ENCODE results near the gene PUS7. TPM values are rescaled to one million over a fixed set of nuclear protein-coding genes. Genes with fewer than 3 reads are reported as not detected.
"Not testable (repeated sequence)": the region's sequence is repeated elsewhere in the genome, so short reads cannot be mapped to it uniquely, and the experiment has no call there.

PUS7 gene
- total RNA-seq, 3 donors from 2014 or later (not counting 1 experiment from before 2014, with no cell fraction given): 2.2 to 3.5 (median 3.4) TPM

GRCh38 chr7:105444342-105444987, 77.6 kb downstream of the PUS7 start:
- Histone ChIP-seq H3K4me3 (ENCODE audit: low read length) (no peak overlapping the region), H3K4me1 (ENCODE audit: control insufficient read depth, insufficient read depth, low read length) (peaks cover 14% of the 10 kb centered on the region), H3K9me3 (ENCODE audit: control insufficient read depth, insufficient read depth, low read length) (no peaks in the 10 kb centered on the region), H3K27me3 (ENCODE audit: control insufficient read depth, insufficient read depth, low read length) (no peaks in the 10 kb centered on the region), H3K36me3 (ENCODE audit: control insufficient read depth, insufficient read depth, low read length) (no peaks in the 10 kb centered on the region), H3K27ac (ENCODE audit: low read length) (no peak overlapping the region)
- no peak for DNase-seq
- H3K9me3 Mint-ChIP-seq: no peaks in the 10 kb centered on the region
- 72% methylated on average over 4 of the region's 4 CpGs for WGBS (ENCODE audit: insufficient coverage)
- H3K36me3 Mint-ChIP-seq: no peaks in the 10 kb centered on the region
- H3K4me3 Mint-ChIP-seq: no peak overlapping the region
- intact Hi-C loops (cut with micrococcal nuclease): no loop called here
- peaks cover 5 to 13% of the 10 kb centered on the region in 2 donors for H3K4me1 Mint-ChIP-seq
- TF ChIP-seq, protein P1, sequence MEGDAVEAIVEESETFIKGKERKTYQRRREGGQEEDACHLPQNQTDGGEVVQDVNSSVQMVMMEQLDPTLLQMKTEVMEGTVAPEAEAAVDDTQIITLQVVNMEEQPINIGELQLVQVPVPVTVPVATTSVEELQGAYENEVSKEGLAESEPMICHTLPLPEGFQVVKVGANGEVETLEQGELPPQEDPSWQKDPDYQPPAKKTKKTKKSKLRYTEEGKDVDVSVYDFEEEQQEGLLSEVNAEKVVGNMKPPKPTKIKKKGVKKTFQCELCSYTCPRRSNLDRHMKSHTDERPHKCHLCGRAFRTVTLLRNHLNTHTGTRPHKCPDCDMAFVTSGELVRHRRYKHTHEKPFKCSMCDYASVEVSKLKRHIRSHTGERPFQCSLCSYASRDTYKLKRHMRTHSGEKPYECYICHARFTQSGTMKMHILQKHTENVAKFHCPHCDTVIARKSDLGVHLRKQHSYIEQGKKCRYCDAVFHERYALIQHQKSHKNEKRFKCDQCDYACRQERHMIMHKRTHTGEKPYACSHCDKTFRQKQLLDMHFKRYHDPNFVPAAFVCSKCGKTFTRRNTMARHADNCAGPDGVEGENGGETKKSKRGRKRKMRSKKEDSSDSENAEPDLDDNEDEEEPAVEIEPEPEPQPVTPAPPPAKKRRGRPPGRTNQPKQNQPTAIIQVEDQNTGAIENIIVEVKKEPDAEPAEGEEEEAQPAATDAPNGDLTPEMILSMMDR (IDR thresholded peaks at IDR 0.05): no peak
- H3K27ac Mint-ChIP-seq: no peak overlapping the region
- H3K27me3 Mint-ChIP-seq (ENCODE audit: low read depth in 2 of 2): no peaks in the 10 kb centered on the region
- peak; percentile 70 to 91 (median 89) for ATAC-seq

DNA sequence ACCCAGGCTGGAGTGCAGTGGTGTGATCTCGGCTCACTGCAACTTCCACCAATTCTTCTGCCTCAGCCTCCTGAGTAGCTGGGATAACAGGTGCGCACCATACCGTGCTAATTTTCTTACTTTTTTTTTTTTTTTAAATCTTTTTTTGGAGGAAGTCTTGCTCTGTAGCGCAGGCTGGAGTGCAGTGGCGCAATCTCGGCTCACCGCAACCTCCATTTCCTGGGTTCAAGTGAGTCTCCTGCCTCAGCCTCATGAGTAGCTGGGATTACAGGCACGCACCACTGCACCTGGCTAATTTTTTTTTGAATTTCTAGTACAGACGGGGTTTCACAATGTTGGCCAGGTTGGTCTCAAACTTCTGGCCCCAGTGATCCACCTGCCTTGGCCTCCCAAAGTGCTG, 79.9 kb downstream of the PUS7 start:
- H3K27ac ChIP-seq (ENCODE audit: low read length); DNase-seq; H3K36me3 ChIP-seq (ENCODE audit: control insufficient read depth, insufficient read depth, low read length); H3K4me1 Mint-ChIP-seq; intact Hi-C loops (cut with micrococcal nuclease); H3K27me3 Mint-ChIP-seq (ENCODE audit: low read depth in 2 of 2); H3K36me3 Mint-ChIP-seq; ATAC-seq; H3K4me3 Mint-ChIP-seq; H3K9me3 Mint-ChIP-seq; H3K9me3 ChIP-seq (ENCODE audit: control insufficient read depth, insufficient read depth, low read length); H3K27ac Mint-ChIP-seq; H3K4me1 ChIP-seq (ENCODE audit: control insufficient read depth, insufficient read depth, low read length); H3K27me3 ChIP-seq (ENCODE audit: control insufficient read depth, insufficient read depth, low read length); H3K4me3 ChIP-seq (ENCODE audit: low read length): not testable (repeated sequence)
- 93% methylated on average over 9 of the region's 9 CpGs for WGBS (ENCODE audit: insufficient coverage)

- no peak overlapping the region for H3K27ac ChIP-seq (ENCODE audit: low read length)
- no peaks in the 10 kb centered on the region for H3K27me3 ChIP-seq (ENCODE audit: control insufficient read depth, insufficient read depth, low read length)
- WGBS (ENCODE audit: insufficient coverage): 78% methylated on average over 9 of the region's 9 CpGs
- H3K36me3 Mint-ChIP-seq: no peaks in the 10 kb centered on the region
- H3K4me3 ChIP-seq (ENCODE audit: low read length): no peak overlapping the region
- H3K36me3 ChIP-seq (ENCODE audit: control insufficient read depth, insufficient read depth, low read length): no peaks in the 10 kb centered on the region
- H3K27me3 Mint-ChIP-seq (ENCODE audit: low read depth in 2 of 2): no peaks in the 10 kb centered on the region
- no peak overlapping the region for H3K4me3 Mint-ChIP-seq
- H3K4me1 Mint-ChIP-seq: peaks cover 2% of the 10 kb centered on the region in 2 donors
- no peaks in the 10 kb centered on the region for H3K9me3 Mint-ChIP-seq
- H3K4me1 ChIP-seq (ENCODE audit: control insufficient read depth, insufficient read depth, low read length): no peaks in the 10 kb centered on the region
- no peak overlapping the region for H3K27ac Mint-ChIP-seq
- H3K9me3 ChIP-seq (ENCODE audit: control insufficient read depth, insufficient read depth, low read length): no peaks in the 10 kb centered on the region
- DNase-seq: no peak
- ATAC-seq: no peak
- intact Hi-C loops (cut with micrococcal nuclease): no loop called here
- TF ChIP-seq, protein P1 (IDR thresholded peaks at IDR 0.05): no peak
Measured at GRCh38 chr7:105439174-105439893, 82.7 kb downstream of the PUS7 start.

GRCh38 chr7:105438847-105439173, 83.3 kb downstream of the PUS7 start:
- Histone ChIP-seq H3K27me3 (ENCODE audit: control insufficient read depth, insufficient read depth, low read length) (no peaks in the 10 kb centered on the region), H3K9me3 (ENCODE audit: control insufficient read depth, insufficient read depth, low read length) (no peaks in the 10 kb centered on the region), H3K36me3 (ENCODE audit: control insufficient read depth, insufficient read depth, low read length) (no peaks in the 10 kb centered on the region), H3K27ac (ENCODE audit: low read length) (no peak overlapping the region), H3K4me3 (ENCODE audit: low read length) (no peak overlapping the region), H3K4me1 (ENCODE audit: control insufficient read depth, insufficient read depth, low read length) (no peaks in the 10 kb centered on the region)
- H3K9me3 Mint-ChIP-seq: no peaks in the 10 kb centered on the region
- H3K27me3 Mint-ChIP-seq (ENCODE audit: low read depth in 2 of 2): no peaks in the 10 kb centered on the region
- no peak for DNase-seq
- TF ChIP-seq, protein P1 (IDR thresholded peaks at IDR 0.05): no peak
- no peaks in the 10 kb centered on the region for H3K4me1 Mint-ChIP-seq
- no peaks in the 10 kb centered on the region for H3K36me3 Mint-ChIP-seq
- ATAC-seq: no peak
- no peak overlapping the region for H3K27ac Mint-ChIP-seq
- H3K4me3 Mint-ChIP-seq: no peak overlapping the region
- WGBS (ENCODE audit: insufficient coverage): 70% methylated on average over 2 of the region's 5 CpGs
- intact Hi-C loops (cut with micrococcal nuclease): no loop called here

Data from natural killer cell (primary cell).